HG03135 (cell line): ENCODE measurements around the gene PRICKLE3.
A peak's percentile ranks its signal among the peaks of the same experiment; 100 is the strongest.

Source experiments
- ATAC-seq: cut with Tn5 transposase; IDR thresholded peaks from one replicate; pipeline ENCODE4 v1.9.1; 2021; ENCODE audit warnings: mild to moderate bottlenecking, moderate library complexity; ENCODE audit not compliant: unreplicated experiment

The PRICKLE3 gene

GRCh38 chrX:49186125-49187027 is at the start of gene PRICKLE3:
PRICKLE3 (minus strand) TSS chrX:49186373; CDS start chrX:49186297, 76 bp downstream.
- peak; percentile 26 for ATAC-seq

- ATAC-seq = no peak
Measured at GRCh38 chrX:49233887-49234555, 47.8 kb upstream of the PRICKLE3 start.

GRCh38 chrX:49233176-49233575 is 47.0 kb upstream of the PRICKLE3 start, which contains the start of gene CACNA1F:
CACNA1F (minus strand) TSS chrX:49233340; CDS start chrX:49233309, 31 bp downstream.
- ATAC-seq = no peak

- no peak for ATAC-seq
Measured at GRCh38 chrX:49232525-49232924, 46.4 kb upstream of the PRICKLE3 start.

- no peak for ATAC-seq
Measured at GRCh38 chrX:49231333-49232000, 45.3 kb upstream of the PRICKLE3 start.

- no peak for ATAC-seq
Measured at GRCh38 chrX:49230500-49231232, 44.5 kb upstream of the PRICKLE3 start.

GRCh38 chrX:49228185-49228584 is 42.0 kb upstream of the PRICKLE3 start:
- ATAC-seq = no peak

GRCh38 chrX:49227726-49228125 is 41.6 kb upstream of the PRICKLE3 start:
- no peak for ATAC-seq

- ATAC-seq = no peak
Measured at GRCh38 chrX:49226946-49227345, 40.8 kb upstream of the PRICKLE3 start.

- ATAC-seq = no peak
Measured at GRCh38 chrX:49225858-49226257, 39.7 kb upstream of the PRICKLE3 start.

- ATAC-seq = no peak
Measured at GRCh38 chrX:49221868-49222267, 35.7 kb upstream of the PRICKLE3 start.

GRCh38 chrX:49220100-49220499 is 33.9 kb upstream of the PRICKLE3 start:
- ATAC-seq = no peak

- no peak for ATAC-seq
Measured at GRCh38 chrX:49214996-49215526, 28.9 kb upstream of the PRICKLE3 start.

- ATAC-seq = no peak
Measured at GRCh38 chrX:49214416-49214815, 28.2 kb upstream of the PRICKLE3 start.

- ATAC-seq = no peak
Measured at GRCh38 chrX:49212861-49213260, 26.7 kb upstream of the PRICKLE3 start.

GRCh38 chrX:49212209-49212608 is 26.0 kb upstream of the PRICKLE3 start:
- ATAC-seq = no peak

- no peak for ATAC-seq
Measured at GRCh38 chrX:49211074-49211473, 24.9 kb upstream of the PRICKLE3 start.

- ATAC-seq = no peak
Measured at GRCh38 chrX:49210406-49210805, 24.2 kb upstream of the PRICKLE3 start.

- no peak for ATAC-seq
Measured at GRCh38 chrX:49209434-49210251, 23.5 kb upstream of the PRICKLE3 start.

GRCh38 chrX:49208399-49208798 is 22.2 kb upstream of the PRICKLE3 start:
- ATAC-seq = no peak
